ENCODE data around the gene RNF112.
"Not testable (repeated sequence)": the region's sequence is repeated elsewhere in the genome, so short reads cannot be mapped to it uniquely, and the experiment has no call there.

RNF112 gene

GRCh38 chr17:19413761-19414160 lies 2.7 kb downstream of the RNF112 start:
- no peak for DNase-seq (ENCODE audit: low read depth)

- no peak for DNase-seq (ENCODE audit: low read depth)
Measured at GRCh38 chr17:19414396-19415280, 3.6 kb downstream of the RNF112 start.

GRCh38 chr17:19415311-19415710 lies 4.3 kb downstream of the RNF112 start:
- DNase-seq (ENCODE audit: low read depth): no peak

DNA sequence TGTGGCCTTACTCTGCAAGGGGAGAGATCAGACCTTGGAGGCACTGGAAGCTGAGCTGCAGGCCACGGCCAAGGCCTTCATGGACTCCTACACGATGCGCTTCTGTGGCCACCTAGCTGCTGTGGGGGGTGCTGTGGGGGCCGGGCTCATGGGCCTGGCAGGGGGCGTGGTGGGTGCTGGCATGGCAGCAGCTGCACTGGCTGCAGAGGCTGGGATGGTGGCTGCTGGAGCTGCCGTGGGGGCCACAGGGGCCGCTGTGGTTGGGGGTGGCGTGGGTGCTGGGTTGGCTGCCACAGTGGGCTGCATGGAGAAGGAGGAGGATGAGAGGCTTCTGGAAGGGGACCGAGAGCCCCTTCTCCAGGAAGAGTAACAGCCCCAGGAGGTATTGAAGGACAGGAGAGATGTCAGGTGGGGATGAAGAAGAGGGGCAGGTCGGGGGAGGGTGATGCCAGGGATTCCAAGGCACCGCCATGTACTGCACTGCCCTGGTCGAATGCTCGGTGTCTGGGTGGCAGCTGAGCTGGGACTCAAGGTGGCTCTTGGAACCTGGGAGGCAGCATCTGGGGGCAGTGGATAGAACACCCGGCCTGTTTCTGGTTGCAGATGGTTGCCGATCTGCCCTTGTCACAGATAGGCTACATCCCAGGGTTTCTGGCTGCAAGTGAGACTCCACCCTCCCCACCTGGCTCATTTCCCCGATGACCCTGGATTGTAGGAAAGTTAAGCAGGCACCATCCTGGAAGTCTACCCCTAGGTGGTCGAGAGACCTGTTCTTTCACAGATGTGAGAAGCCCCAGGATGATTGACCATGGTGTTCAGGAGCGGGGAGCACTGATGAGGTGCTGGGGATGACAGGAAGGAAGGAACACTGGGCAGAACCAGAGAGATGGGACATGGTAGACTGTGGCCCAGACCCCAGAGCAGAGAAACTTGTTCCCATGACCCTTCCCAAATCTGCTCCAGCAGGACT lies 5.1 kb downstream of the RNF112 start:
- no peak for DNase-seq (ENCODE audit: low read depth)

GRCh38 chr17:19417611-19418010 lies 6.6 kb downstream of the RNF112 start:
- no peak for DNase-seq (ENCODE audit: low read depth)

DNA sequence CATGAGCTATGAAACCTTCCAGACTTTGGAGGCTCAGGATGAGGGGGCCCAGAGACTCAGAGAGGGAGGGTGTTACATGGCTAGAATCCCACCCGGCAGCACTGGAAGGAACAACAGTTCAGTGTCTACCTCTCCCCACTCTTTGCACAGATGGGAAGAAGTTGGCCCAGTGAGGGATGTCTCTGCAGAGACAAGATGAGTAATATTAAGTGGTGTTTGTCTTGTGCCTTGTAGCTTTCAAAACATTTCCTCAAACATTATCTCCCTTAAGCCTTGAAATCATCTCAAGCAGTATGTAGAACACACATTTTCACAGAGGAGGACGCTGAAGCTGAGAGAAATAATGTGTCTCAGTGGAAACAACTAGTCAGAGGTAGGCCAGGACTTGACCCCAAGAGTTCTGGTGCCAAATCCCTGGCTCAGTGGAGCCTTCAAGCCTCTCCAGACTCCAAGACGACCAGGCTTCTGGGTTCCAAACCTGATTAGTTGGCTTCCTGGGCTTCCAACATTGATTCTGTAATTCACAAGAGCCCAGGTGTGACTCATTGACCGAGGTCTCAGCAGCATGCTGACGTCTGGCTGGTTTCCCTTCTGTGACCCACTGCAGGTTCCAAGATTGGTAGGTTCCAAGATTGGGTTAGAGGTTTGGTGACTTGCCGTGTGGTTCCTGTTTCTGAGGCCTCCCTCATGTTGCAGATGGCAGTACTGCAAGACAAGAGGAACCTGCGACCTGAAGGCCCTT lies 7.4 kb downstream of the RNF112 start:
- DNase-seq (ENCODE audit: low read depth): no peak

GRCh38 chr17:19421219-19421618 lies 10.2 kb downstream of the RNF112 start:
- DNase-seq (ENCODE audit: low read depth): no peak

GRCh38 chr17:19421926-19422325 lies 10.9 kb downstream of the RNF112 start:
- DNase-seq (ENCODE audit: low read depth): no peak

GRCh38 chr17:19424934-19425868 lies 14.2 kb downstream of the RNF112 start:
- no peak for DNase-seq (ENCODE audit: low read depth)

GRCh38 chr17:19426631-19427030 lies 15.6 kb downstream of the RNF112 start:
- no peak for DNase-seq (ENCODE audit: low read depth)

- DNase-seq (ENCODE audit: low read depth): no peak
Measured at GRCh38 chr17:19431691-19432090, 20.7 kb downstream of the RNF112 start.

DNA sequence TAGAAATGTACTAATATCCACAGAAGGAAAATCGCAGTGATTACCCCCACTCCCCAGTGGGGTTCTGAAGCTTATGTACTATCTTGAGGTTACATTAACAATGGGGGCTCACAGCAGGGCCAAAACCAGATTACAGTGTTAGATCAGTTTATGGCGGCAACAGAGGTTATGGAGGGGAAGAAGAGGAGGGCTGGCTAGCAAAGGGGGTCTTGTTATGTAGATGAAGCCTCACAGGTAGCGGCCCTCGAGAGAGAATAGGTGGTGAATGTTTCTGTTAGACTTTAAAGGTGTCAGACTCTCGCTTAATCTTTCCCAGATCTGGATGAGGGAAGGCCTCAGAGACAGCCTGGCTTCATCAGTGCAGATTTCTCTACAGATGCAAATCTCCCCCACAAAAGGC lies 22.2 kb downstream of the RNF112 start:
- no peak for DNase-seq (ENCODE audit: low read depth)

DNA sequence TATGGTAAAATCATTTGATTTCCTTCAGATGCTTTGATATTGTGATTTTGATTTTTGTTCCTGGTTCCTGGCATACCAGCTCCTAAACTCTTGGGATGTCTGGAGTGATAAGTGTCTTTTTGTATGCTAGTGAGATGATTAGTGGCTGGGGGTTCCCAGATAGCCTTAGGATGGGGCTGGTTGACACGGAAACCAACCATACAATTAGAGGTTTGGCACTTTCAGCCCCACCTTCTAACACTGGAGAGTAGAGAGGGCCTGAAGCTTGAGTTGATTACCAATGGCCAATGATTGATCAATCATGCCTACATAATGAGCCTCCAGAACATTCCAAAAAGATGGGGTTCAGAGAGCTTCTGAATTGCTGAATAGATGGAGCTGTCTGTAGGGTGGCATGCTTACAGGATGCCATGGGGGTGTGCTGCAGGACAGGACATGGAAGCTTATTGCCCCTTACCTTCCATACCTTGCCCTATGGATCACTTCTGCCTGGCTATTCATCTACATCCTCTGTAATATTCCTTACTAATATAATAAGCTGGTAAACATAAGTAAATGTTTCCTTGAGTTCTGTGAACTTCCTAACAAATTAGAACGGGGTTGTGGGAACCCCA lies 22.8 kb downstream of the RNF112 start:
- DNase-seq (ENCODE audit: low read depth): no peak

GRCh38 chr17:19440421-19440820 lies 29.4 kb downstream of the RNF112 start:
- no peak for DNase-seq (ENCODE audit: low read depth)

- DNase-seq (ENCODE audit: low read depth): not testable (repeated sequence)
Measured at GRCh38 chr17:19441288-19441687, 30.3 kb downstream of the RNF112 start.

DNA sequence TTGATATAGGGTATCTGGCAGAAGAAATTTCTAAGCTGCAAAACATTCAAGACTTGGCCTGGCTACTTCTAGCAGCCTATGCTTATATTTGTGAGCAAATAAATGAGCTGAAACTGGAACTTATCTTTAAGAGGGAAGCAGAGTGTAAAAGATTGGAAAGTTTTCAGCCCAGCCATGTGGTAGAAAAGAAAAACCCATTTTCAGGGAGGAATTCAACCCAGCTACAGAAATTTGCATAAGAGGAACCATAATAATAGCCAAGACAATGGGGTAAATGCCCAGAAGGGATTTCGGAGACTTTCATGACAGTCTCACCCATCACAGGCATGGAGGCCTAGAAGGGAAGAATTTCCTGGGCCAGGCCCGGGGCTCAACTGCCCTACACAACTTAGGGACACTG lies 31.7 kb downstream of the RNF112 start:
- DNase-seq (ENCODE audit: low read depth): no peak

DNA sequence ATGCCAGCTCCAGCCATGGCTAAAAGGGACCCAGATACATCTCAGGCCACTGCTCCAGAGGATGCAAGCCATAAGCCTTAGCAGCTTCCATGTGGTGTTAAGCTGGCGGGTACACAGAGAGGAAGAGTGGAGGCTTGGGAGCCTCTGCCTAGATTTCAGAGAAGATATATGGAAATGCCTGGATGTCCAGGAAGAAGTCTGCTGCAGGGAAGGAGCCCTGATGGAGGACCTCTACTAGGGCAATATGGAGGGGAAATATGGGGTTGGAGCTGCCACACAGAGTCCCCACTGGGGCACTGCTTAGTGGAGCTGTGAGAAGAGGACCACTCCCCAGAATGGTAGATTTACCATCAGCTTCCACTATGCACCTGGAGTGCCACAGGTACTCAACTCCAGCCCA lies 32.1 kb downstream of the RNF112 start:
- no peak for DNase-seq (ENCODE audit: low read depth)

GRCh38 chr17:19445105-19445504 lies 34.1 kb downstream of the RNF112 start:
- DNase-seq (ENCODE audit: low read depth): no peak

- DNase-seq (ENCODE audit: low read depth): not testable (repeated sequence)
Measured at GRCh38 chr17:19446577-19446976, 35.5 kb downstream of the RNF112 start.

DNA sequence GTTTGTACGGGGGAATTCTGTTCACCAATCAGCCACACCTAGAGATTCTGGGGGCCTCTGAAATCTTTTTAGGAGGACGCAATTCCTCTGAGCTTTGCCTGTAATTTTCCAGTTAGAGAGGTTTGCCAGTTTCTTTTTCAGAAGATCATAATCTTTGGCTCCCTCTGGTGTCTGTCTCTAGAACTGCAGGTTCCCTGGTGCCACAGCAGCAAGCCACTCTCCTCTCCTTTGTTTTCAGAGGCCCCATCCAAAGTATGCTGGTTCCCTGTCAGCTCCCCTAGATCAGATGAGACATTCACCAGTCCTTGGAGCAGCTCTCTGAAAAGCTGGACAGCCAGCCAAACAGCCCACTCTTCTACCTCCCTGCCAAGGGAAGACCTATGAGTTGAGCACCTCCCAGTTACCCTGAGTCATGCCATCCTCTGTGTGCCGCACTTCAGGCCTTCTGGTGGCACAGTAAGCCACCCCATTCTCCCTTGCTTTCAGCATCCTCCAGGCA lies 36.1 kb downstream of the RNF112 start:
- DNase-seq (ENCODE audit: low read depth): peak; percentile 19

Measured in stimulated activated CD8-positive, alpha-beta memory T cell treated with anti-CD3 and anti-CD28 coated beads, Interleukin-15, amount 100 ng/mL, for 24 hours (primary cell).